HG03066 (cell line): Measurements from ENCODE around the gene FBXL14.
A peak's percentile ranks its signal among the peaks of the same experiment; 100 is the strongest.
"Not testable (repeated sequence)": the region's sequence is repeated elsewhere in the genome, so short reads cannot be mapped to it uniquely, and the experiment has no call there.

Experiments used
- ATAC-seq: cut with Tn5 transposase; IDR thresholded peaks from one replicate; pipeline ENCODE4 v1.9.1; 2021; ENCODE audit warnings: low read depth; ENCODE audit not compliant: unreplicated experiment

The FBXL14 gene

DNA sequence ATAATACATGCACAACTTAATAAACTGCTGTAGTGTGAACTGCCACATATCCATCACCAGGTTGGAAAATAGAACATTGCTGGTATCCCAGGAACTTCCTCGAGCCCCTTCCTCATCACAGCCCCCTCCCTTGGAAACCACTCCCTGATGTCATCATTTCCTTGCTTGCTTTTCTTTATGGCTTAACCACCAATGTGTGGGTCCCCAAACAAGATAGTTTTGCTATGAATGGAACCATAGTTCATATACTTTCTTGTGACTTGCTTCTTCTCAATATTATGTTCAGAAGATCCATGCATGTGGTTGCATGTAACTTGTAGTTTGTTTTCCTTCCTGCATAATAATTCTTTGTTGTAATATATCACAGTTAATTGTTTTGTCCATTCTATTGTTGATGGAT lies 25.7 kb upstream of the FBXL14 start:
- ATAC-seq, result no peak

DNA sequence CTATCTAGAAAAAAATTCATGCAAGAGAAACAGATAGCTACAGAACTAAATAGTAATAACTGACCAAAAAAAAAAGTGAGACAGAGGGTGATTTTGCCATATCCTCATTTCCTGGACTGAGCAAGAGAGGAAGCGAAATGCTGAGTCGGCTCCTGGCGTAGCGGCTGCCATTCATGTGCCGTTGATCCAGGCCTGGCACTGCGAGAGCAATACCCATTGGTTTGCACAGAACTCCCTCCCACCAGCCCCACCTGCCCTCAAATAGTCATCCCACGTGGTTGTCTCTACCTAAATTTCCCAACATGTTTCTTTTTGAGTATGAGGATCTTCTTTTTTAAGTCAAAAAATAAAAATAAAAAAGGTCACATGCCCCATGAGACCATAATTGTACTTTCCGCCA lies 25.2 kb upstream of the FBXL14 start:
- ATAC-seq, result no peak

DNA sequence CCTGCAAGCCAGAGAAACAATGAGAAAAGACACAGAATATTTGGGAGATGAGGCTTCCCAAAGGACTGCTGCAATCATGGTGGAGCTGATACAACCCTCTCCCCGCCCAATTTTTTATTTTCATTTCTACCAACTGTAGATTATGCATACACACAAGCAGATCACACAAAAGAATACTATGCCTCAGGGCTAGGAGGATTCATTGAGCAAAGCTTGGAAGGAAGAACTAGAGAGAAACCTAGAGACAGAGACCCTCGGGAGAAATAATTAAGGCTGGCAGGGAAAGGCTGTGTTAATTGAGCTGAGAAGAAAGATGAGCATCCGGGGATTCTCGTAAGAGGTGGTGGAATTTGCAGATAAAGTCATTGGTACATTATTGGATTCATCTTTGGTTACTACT lies 24.8 kb upstream of the FBXL14 start:
- ATAC-seq, result no peak

DNA sequence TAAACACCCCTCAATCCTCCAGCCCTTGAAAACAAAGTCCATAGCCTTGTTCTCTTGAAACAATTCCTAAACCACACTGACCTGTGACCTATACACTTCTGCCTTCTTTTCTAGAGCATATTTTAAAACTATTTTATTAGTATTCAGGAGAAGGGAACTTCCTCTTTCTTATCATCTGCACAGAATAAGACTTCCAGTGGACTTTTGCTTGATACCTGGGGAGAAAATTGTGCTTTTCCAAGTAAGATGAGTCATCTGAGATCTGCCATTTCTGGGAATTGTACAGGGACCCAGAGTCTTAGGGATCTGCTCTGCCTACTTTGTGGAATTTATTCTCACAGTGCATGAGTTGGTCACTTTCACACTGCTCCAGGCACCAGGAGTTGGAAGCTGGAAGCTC lies 24.1 kb upstream of the FBXL14 start:
- ATAC-seq, result no peak

DNA sequence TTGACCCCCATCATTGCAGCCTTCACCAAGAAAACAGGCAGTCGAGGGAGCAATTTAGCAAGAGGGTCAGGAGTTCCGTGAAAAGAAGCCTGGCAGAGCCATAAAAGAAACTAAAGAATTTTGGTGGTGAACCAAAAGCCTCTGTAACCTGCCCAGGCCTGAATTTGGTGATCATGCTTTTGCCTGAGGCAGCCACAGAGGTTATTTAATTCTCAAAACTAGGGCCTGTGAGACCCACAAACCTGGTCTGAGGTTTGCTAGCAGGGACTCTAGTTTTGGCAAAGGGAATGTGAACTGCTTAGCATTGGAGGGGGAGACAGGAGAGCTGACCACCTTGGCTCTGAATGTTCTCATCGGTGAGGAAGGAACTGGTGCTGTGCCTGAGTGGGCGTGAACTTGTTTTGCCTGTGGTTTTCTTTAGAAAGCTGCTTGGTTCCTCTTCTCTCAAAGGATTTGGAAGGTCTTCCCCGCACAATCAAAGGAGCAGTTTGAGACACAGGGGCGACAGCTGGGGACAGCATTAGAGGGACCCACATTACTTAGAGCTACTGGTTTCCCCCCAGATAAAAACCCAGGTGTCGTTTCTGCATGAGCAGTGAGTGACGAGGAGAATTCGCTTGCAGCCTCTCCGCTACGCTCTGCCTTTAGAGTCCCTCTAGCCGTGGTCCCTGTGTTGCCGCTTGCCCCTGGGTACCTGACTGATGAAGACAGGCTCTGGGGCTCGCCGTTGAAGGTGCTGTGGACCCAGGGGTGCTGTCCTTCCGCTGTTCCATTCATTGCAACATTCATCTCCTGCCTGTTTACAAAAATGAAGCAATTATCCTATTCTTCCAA lies 22.1 kb upstream of the FBXL14 start:
- no peak for ATAC-seq

DNA sequence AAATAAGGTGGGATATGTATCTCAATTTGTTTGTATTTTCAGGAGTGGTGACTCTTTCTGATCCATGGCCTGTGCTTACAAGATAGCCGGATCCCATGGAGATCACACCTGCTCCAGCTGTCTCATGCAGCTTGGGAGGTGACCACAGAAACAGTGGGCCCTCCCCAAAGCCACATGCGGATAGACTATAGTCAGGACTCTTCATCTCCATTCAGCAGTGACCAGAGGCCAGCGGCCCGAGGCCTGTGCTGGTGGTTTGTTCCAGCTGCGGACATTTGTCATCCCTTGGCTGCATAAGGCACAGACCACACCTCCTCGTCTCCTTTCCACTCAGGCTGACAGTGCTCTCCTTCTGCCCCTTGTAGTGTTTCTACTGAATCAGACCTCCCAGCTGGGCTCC lies 20.0 kb upstream of the FBXL14 start:
- ATAC-seq, result no peak

DNA sequence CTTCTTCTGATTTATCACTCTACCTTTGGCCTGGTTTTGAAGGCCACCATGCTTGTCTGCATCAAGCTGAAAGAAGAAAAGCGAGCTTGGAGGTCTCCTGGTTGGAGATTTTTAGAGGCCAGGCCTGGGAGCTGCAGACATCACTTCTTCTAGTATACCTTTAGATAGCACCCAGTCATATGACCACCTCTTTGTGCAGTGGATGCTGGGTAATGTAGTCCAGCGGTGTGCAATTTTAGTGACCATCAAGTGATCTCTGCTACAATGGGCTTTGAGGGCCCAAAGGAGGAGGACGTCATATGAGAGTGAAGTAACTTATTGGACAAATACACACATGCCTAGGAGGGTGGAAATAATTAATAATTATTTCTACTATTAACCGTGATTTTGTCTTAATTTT lies 19.5 kb upstream of the FBXL14 start:
- no peak for ATAC-seq

DNA sequence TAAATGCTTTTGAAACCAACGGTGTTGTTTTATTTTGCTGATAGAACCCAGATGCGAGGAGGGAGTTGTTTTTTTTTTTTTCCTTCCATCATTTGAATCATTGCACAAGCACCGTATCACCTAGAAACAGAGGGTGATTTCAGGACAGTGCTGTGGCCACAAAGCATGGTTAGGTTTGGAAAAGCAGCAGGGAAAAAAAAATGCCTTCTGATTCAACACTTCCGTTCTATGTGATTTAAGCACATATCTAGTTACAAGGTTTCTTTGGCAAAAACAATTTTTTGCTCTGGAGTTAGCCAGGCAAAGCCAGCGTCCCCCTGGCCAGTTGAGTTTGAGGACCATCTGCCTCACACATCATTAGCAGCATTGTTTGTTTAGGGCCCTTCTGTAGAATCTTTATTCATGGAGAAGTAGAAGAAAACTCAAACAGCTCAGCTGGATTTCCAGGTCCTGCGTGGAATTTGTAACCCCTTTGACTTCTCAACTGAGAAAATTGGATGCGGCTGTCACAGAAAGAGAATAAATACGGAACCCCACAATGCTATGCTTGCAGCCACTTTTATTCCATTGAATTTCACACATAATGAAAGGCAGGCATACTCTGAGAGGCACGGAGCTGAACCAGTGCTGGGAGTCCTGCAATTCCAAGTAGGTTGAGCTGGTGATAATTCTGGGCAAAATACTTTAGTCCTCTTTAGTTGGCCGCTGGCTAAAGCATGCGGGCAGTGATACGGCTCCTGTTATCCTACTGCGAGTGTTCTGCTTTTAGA lies 17.6 kb upstream of the FBXL14 start:
- ATAC-seq, result no peak

DNA sequence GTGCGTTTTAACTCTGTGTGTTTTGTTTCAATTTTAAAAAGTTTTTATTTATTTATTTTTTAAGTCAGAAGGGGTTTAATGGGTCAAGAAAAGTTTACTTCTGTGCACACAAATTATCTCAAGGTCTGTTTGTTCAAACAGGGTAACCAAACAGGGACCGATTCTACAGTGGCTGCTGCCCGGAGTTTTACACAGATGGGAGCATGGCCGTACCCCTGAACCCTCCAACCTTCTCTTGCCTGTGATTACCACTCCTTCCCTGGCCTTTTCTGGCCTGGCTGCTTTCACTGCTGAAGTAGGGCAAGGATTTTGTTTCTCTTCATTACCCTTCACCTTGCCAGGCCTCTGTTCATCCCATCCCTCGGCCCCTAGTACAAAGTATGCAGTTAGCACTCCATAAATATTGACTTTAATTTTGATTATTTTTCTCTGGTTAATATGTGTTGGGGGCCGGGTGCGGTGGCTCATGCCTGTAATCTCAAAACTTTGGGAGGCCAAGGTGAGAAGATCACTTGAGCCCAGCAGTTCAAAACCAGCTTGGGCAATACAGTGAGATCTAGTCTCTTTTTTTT lies 15.8 kb upstream of the FBXL14 start:
- ATAC-seq, result no peak

DNA sequence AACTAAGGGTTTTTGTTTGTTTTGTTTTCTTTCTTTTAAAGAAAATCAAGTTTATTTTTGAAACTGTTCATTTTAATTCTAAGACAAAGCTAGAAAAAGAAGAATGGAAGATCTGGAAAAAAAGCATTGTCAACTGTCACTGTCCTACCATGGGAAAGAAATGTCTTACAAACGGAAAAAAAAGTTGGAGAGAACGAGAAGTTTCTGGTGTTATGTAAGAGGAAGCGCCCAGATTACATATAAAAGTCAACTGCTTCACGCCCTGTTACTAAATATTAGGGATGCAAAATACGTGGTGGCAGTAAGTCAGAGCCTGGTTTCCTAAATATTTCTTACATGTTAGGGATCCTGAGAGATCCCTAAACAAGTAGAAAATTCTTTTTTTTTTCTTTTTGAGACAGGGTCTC lies 14.3 kb upstream of the FBXL14 start:
- no peak for ATAC-seq

DNA sequence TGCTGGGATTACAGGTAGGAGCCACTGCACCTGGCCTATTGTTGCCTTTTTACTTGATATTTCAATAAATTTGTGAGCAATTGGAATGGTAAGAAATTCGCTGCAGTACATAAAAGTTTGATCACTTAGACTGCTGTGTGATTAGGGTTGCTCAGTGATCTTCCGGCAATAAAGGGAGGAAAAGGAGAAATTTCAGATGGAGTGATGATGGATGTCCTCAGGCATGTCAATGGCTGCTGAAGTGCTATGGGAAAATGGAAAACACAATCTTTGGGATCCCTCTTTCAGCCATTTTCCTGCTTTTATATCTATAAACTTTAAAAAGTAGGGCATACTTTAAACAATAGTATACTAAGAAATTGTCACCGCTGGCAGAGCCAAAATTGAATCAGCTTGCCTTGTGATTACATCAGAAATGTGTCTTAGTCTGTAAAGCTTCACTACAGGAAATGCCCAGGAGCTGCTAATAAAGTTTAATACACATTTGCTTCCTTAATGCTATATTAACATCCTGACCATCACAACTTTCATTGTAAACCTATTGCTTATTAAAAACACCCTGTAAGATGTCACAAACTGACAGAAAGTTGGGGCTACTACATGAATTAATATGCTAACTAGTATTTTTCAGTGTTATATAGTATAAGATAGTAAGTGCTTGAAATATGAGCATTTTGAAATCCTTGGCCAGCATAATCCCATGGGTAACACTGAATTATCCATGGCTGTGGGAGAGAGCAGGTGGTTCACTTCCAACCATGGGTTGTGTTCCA lies 13.7 kb upstream of the FBXL14 start:
- ATAC-seq, result no peak

DNA sequence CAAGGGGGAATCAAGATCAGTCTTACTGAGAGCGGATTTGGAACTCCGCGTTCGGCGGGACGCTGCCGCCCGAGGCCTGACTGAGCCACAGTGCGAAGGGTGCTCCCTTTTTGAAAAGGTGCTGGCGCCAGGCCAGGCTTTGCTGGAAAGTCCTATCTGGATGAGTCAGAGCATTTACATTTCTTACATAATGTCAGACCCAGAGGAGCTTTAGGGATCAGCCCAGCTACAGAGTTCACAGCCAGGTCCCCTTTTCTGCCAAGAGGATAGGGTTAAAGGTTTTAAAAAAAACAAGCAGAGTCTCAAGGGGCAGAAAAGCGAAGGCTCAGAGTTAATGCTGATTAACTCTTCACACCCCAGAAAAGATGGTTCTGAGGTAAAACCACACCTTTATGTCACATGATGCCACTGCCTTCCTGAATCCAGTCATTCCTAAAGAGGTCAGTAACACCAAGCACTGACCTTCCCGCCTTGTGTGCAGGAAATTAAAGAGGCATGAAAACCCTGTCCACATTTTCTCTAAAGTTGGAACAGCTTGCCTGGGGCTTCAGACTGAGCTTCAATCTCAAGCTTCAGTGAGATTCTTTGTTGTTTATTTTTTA lies 11.7 kb upstream of the FBXL14 start:
- ATAC-seq, result peak; percentile 61

DNA sequence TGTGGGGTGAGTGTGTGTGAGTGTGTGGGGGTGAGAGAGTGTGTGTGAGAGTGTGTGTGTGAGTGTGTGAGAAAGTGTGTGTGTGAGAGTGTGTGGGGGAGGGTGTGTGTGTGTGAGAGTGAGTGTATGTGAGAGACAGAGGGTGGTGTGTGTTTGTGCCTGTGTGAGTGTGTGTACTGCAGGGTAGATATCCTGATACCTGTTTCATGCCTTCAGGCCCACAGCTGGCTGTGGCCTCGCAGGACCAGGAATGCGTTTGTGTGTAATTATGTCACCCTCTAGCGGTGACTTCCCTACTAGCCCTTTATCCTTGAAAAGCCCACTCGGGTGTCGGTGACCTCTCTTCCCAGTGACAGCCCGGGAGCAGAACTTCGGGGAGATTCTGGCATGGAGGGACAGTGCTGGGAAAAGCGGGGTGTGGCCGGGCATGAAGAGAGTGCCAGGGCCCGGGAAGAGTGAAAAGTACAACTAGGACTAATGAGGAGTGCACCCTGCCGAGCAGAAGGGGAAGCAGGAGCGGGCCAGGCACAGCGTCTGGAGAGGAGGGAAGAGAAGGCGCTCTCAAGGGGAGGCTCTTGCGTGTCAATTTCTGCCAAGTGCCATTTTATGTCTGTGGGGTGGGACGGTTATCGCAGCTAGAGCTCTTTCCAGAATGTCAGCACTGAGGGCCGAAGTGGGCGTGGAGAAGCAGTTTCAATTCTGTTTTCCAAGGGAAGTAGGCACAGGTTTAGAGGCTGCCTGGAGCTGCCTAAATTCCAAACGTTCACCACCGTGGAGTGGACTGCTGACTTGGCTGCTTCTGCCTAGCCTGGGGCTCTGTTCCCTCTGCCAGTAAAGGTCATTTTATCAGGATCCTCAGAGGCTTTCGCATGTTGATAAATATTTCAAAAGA lies 11.0 kb upstream of the FBXL14 start:
- ATAC-seq, result peak; percentile 26

DNA sequence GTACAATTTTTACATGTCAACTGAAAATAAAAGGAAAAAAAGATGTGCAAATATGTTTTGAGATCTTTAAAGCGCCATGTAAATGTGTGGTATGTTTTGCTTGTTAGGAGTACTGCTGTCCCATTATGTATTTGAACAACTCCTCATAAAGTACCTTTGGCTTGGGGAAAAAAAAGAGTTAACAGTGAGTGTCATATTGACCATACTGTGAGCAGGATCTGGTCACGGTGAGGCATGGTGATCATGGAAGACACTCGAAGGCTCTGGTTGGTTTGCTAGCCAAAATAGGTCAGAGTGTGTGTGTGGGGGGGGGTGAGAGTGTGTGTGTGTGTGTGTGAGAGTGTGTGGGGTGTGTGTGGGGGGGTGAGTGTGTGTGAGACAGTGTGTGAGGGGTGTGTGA lies 10.1 kb upstream of the FBXL14 start:
- ATAC-seq, result no peak

DNA sequence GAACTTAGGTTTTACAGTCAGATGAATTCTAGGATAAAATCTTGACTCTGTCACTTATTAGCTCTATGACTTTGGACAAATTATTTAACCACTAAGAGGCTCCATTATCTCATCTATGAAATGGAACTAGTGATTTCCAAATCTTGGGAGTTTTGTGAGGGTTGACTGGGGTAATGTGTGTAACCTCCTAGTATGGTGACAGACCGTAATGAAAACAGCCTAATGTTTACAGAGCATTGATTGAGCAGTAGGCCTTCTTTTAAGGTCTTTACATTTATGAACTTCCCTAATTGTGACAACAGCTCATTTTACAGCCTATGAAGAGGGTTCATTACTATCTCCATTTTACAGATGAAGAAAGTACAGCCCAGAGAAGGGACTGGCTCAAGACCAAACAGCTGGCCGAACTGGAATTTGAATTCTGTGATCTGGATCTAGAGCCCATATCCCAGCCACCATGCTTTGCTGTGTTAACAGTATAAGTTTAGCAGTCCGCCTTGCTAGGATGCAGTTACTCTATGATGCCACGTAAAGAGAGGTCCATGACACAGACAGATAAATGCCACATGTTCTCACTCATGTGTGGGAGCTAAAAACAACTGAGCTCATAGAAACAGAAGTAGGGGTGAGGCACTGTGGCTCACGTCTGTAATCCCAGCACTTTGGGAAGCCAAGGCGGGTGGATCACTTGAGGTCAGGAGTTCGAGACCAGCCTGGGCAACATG lies 9.1 kb upstream of the FBXL14 start:
- ATAC-seq, result no peak

DNA sequence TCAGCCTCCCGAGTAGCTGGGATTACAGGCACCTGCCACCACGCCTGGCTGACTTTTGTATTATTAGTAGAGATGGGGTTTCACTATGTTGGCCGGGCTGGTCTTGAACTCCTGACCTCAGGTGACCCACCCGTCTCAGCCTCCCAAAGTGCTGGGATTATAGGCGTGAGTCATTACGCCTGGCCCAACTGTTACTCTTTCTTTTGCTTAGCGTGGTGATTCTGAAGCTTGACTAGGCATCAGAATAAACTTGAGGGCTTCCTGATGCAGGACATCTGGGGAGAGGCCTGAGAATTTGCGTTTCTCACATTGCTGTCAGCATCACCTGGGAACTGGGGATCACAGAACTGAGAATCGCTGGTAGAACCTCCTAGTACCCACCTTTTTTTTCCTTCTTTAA lies 8.3 kb upstream of the FBXL14 start:
- not testable (repeated sequence) for ATAC-seq

DNA sequence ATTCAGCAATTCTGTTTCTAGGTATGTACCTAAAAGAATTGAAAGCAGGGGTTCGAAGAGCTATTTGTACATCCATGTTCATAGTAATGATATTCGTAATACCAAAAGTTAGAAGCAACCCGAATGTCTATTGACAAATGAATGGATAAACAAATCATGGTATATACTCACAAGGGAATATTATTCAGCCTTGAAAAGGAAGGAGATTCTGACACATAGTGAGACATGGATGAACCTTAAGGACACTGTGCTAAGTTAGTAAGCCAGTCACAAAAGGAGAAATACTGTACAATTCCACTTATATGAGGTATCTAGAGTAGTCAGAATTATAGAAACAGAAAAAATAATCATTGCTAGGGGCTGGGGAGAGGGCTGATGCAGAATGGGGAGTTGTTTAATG lies 4.4 kb upstream of the FBXL14 start:
- no peak for ATAC-seq

DNA sequence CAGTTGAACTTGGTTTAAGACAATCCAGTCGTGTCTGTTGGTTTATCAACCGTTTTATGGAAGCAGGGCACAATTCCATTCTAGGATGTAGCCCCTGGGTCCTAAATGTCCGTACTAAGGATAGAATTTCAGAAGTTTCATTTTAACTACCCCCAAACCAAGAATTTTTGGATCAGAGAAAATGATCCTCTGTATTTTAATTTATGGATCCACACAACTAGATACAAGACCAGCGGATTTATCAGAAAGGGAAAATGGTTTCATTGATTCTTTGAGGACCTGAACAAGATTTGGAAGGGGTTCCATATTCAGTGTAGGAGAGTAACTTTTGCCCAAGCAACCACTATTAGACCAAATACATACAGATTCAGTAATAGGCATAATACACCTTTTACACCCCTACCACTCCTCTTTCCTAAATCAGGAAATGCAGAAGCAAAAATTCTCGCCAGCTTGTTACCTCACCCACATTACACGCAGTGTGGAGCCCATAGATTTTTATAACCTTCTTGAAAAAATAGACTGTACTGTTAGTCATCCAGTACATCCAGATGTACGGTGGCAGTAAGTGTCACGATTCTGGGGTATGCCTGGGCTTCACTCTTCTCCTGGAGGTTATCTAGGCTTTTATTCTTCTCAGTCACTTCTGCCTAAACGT lies 1.4 kb upstream of the FBXL14 start:
- no peak for ATAC-seq
